Activated gamma-delta T cell (primary cell): ENCODE measurements around the gene ITLN2.
"Not testable (repeated sequence)": the region's sequence is repeated elsewhere in the genome, so short reads cannot be mapped to it uniquely, and the experiment has no call there.

Experiments
- DNase-seq: peaks from one replicate; lab custom pipeline; 2025; lab: John Stamatoyannopoulos, UW

Gene ITLN2

GRCh38 chr1:160905617-160905989 lies 49.0 kb downstream of the ITLN2 start:
- DNase-seq, result no peak

- DNase-seq, result no peak
Observed at GRCh38 chr1:160904783-160905616, 49.6 kb downstream of the ITLN2 start.

DNA sequence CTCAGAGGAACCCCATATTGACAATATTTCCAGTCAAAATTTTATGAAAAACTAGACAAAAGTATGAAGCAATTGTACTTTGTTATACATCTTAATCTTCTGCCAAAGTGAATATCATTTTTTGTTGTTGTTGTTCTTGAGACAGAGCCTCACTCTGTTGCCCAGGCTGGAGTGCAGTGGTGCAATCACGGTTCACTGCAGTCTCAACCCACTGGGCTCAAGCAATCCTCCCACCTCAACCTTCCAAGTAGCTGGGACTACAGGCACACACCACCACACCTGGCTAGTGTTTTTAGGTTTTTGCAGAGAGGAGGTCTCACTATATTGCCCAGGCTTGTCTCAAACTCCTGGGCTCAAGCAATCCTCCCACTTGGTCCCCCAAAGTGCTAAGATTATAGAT lies 52.4 kb downstream of the ITLN2 start:
- DNase-seq, result not testable (repeated sequence)

DNA sequence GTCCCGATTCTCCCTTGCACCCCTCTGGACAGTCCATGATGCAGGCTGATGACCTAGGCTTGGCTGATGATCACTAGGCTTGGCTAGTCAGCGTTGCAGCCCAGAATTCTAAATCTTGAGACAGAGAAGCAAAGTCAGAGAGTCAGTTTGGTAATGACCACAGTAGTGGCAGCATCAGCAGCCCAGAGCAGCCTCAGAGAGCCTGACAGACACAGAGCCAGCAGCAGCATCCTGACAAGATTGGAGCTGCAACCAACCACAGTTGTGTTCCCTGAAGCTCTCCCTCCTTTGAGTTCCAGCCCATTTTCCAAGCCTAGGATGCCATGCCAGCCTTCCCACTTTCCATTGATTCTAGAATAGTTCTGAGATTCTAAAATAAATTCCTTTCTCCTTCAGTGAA lies 52.8 kb downstream of the ITLN2 start:
- DNase-seq, result no peak

DNA sequence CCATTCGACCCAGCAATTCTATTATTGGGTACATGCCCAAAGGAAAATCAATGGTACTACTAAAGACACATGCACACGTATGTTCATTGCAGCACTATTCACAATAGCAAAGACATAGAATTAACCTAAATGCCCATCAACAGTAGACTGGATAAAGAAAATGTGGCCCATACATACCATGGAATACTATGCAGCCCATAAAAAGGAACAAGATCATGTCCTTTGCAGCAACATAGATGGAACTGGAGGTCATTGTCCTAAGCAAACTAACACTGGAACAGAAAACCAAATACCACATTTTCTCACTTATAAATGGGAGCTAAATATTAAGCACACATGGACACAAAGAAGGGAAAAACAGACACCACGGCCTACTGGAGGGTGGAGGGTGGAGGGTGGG lies 53.9 kb downstream of the ITLN2 start:
- DNase-seq, result not testable (repeated sequence)
